PC-9 (cell line): ENCODE data around the gene TMEM132C. TPM values are rescaled to one million over a fixed set of nuclear protein-coding genes. Genes with fewer than 3 reads are reported as not detected.

Source experiments
- BruUV-seq: library from RNA; stranded (reverse); fragments of 400-500 nt; replicated peaks from 2 replicates; lab custom pipeline; 2021; lab: Mats Ljungman, UMichigan
- CTCF ChIA-PET: fragments of 300-600 bp; sonication (Branson Sonifier 250); formaldehyde crosslinking; loops from one replicate; lab custom pipeline; 2022; ENCODE audit warnings: antibody characterized with exemption; lab: Charles Lee
- POLR2A ChIA-PET: fragments of 300-600 bp; sonication (Branson Sonifier 250); formaldehyde crosslinking; loops from one replicate; lab custom pipeline; 2022; ENCODE audit warnings: antibody characterized with exemption; ENCODE audit not compliant: unreplicated experiment; lab: Charles Lee
- DNase-seq, 2 experiments: peaks; one replicate each; pipeline versions ENCODE4 v3.0.0 to v3.0.0-alpha.2; 2015 to 2022; ENCODE audit warnings: mixed read lengths in 1 of 2
- H2AFZ ChIP-seq: fragments of 200-600 bp; sonication (generic); 2 replicates; pipeline ENCODE4 v1.8.1; 2017; ENCODE audit warnings: antibody characterized with exemption
- H3F3A ChIP-seq: fragments of 200-600 bp; sonication (generic); 2 replicates; pipeline ENCODE4 v1.8.1; 2017; ENCODE audit warnings: antibody characterized with exemption, mild to moderate bottlenecking, low read depth; ENCODE audit not compliant: insufficient read depth
- H3K27ac ChIP-seq: fragments of 200-600 bp; sonication (generic); 2 replicates; pipeline ENCODE4 v1.6.1; 2016; ENCODE audit warnings: mixed run types
- H3K27me3 ChIP-seq: fragments of 200-600 bp; sonication (generic); 2 replicates; pipeline ENCODE4 v1.6.1; 2016; ENCODE audit warnings: low read depth, mixed run types; ENCODE audit not compliant: insufficient read depth
- H3K36me3 ChIP-seq: fragments of 200-600 bp; sonication (generic); 2 replicates; pipeline ENCODE4 v1.6.1; 2016; ENCODE audit warnings: low read depth, mixed run types
- H3K4me1 ChIP-seq: fragments of 200-600 bp; sonication (generic); replicated peaks from 2 replicates; pipeline ENCODE4 v1.6.1; 2016; ENCODE audit warnings: mixed run types; ENCODE audit not compliant: insufficient read depth
- H3K4me2 ChIP-seq: fragments of 200-600 bp; sonication (generic); 2 replicates; pipeline ENCODE4 v1.6.1; 2017; ENCODE audit warnings: mixed run types
- H3K4me3 ChIP-seq: fragments of 200-600 bp; sonication (generic); 2 replicates; pipeline ENCODE4 v1.6.1; 2016; ENCODE audit warnings: mixed run types
- H3K79me2 ChIP-seq: fragments of 200-600 bp; sonication (generic); 2 replicates; pipeline ENCODE4 v1.6.1; 2017; ENCODE audit warnings: low read depth, mixed run types
- H3K9me2 ChIP-seq: fragments of 200-600 bp; sonication (generic); 2 replicates; pipeline ENCODE4 v1.8.1; 2017; ENCODE audit warnings: mild to moderate bottlenecking; ENCODE audit not compliant: insufficient read depth
- H3K9me3 ChIP-seq: fragments of 200-600 bp; sonication (generic); 2 replicates; pipeline ENCODE4 v1.8.1; 2016; ENCODE audit warnings: low read depth; ENCODE audit not compliant: insufficient read depth
- H4K20me1 ChIP-seq: fragments of 200-600 bp; sonication (generic); 2 replicates; pipeline ENCODE4 v1.8.1; 2017; ENCODE audit not compliant: insufficient read depth
- CTCF ChIP-seq: fragments of 200-600 bp; sonication (generic); conservative IDR thresholded peaks from 2 replicates; pipeline ENCODE4 v1.6.1; 2017; ENCODE audit warnings: mixed run types, antibody characterized with exemption, mild to moderate bottlenecking, moderate library complexity
- EZH2 ChIP-seq: fragments of 200-600 bp; sonication (generic); IDR thresholded peaks from 2 replicates; pipeline ENCODE4 v1.8.0; 2017; ENCODE audit warnings: antibody characterized with exemption, low read depth
- intact Hi-C: fragments of 100-400 bp; cut with micrococcal nuclease; formaldehyde crosslinking; loops from one replicate; pipeline ENCODE4 v1.10.0; 2022; ENCODE audit not compliant: unreplicated experiment
- total RNA-seq: library from RNA; stranded (reverse); gene quantifications from 2 replicates; pipeline ENCODE4 v1.2.3, GENCODE V29; 2021

Gene TMEM132C
- total RNA-seq, 1 experiment from 2014 or later: not detected

- intact Hi-C loops: no loop called here
- no peak for DNase-seq
- peaks cover 5% of the 10 kb centered on the region; the same call in 1 of the 2 replicates for H3K27me3 ChIP-seq
- BruUV-seq: no TSS peak
- no peak overlapping the region for H3K4me2 ChIP-seq
- no peaks in the 10 kb centered on the region for H4K20me1 ChIP-seq
- H3K4me3 ChIP-seq: no peak overlapping the region
- H3K9me3 ChIP-seq: no peaks in the 10 kb centered on the region
- CTCF ChIA-PET: no interaction called here
- H3F3A ChIP-seq: no peaks in the 10 kb centered on the region
- H3K36me3 ChIP-seq: no peaks in the 10 kb centered on the region
- TF ChIP-seq EZH2: no peak
- no peak for TF ChIP-seq CTCF
- H3K79me2 ChIP-seq: no peaks in the 10 kb centered on the region
- POLR2A ChIA-PET: no interaction called here
- no peak overlapping the region for H3K27ac ChIP-seq
- H3K9me2 ChIP-seq: no peaks in the 10 kb centered on the region
- H2AFZ ChIP-seq: no peak overlapping the region
- no peaks in the 10 kb centered on the region for H3K4me1 ChIP-seq
Measured at GRCh38 chr12:128339126-128339520, 72.2 kb downstream of the TMEM132C start.

GRCh38 chr12:128339631-128340030, 72.7 kb downstream of the TMEM132C start:
- Histone ChIP-seq H3K4me1 (no peaks in the 10 kb centered on the region), H3K79me2 (no peaks in the 10 kb centered on the region), H2AFZ (no peak overlapping the region), H3K27me3 (peaks cover under 1% of the 10 kb centered on the region; the same call in 1 of the 2 replicates), H3K9me2 (no peaks in the 10 kb centered on the region), H3K36me3 (no peaks in the 10 kb centered on the region), H3K4me2 (no peak overlapping the region), H3F3A (no peaks in the 10 kb centered on the region), H4K20me1 (no peaks in the 10 kb centered on the region), H3K9me3 (no peaks in the 10 kb centered on the region), H3K27ac (no peak overlapping the region), H3K4me3 (no peak overlapping the region)
- ChIA-PET POLR2A (no interaction called here), CTCF (no interaction called here)
- no peak for DNase-seq
- no TSS peak for BruUV-seq
- intact Hi-C loops: no loop called here
- TF ChIP-seq CTCF (no peak), EZH2 (no peak)

GRCh38 chr12:128353301-128353700, 86.3 kb downstream of the TMEM132C start:
- POLR2A ChIA-PET: no interaction called here
- intact Hi-C loops: no loop called here
- Histone ChIP-seq H3K36me3 (no peaks in the 10 kb centered on the region), H3K79me2 (no peaks in the 10 kb centered on the region), H3K4me1 (no peaks in the 10 kb centered on the region), H3K4me2 (no peak overlapping the region), H3K27ac (no peak overlapping the region), H3K9me2 (no peaks in the 10 kb centered on the region), H3K9me3 (no peaks in the 10 kb centered on the region), H3F3A (no peaks in the 10 kb centered on the region), H4K20me1 (no peaks in the 10 kb centered on the region), H3K27me3 (peaks cover 18% of the 10 kb centered on the region; the same call in 1 of the 2 replicates), H2AFZ (no peak overlapping the region), H3K4me3 (no peak overlapping the region)
- no peak for DNase-seq
- no TSS peak for BruUV-seq
- TF ChIP-seq EZH2: no peak
- no peak for TF ChIP-seq CTCF
- CTCF ChIA-PET: no interaction called here
